ENCODE data around the gene ZNF140.
A peak's percentile ranks its signal among the peaks of the same experiment; 100 is the strongest.

The ZNF140 gene

GRCh38 chr12:133080368-133081158 is at the start of gene ZNF140:
ZNF140 (plus strand) TSS chr12:133080923; CDS start chr12:133081321, 398 bp downstream.
- peak; percentile 93 to 100 (median 98) for DNase-seq

- peak; percentile 69 to 97 (median 92) for DNase-seq
Measured at GRCh38 chr12:133037207-133038005, 43.3 kb upstream of the ZNF140 start, which contains the start of gene ZNF84. ZNF84 (plus strand) TSS chr12:133037509; CDS start chr12:133041468, 3,959 bp downstream.

GRCh38 chr12:133038118-133038709 is 42.5 kb upstream of the ZNF140 start:
- no peak for DNase-seq

GRCh38 chr12:133046698-133047097 is 34.0 kb upstream of the ZNF140 start:
- DNase-seq, result no peak

- DNase-seq, result no peak
Measured at GRCh38 chr12:133057446-133057845, 23.3 kb upstream of the ZNF140 start.

GRCh38 chr12:133058203-133059113 is 22.3 kb upstream of the ZNF140 start:
- DNase-seq, result no peak

GRCh38 chr12:133061954-133062353 is 18.8 kb upstream of the ZNF140 start:
- DNase-seq, result no peak

GRCh38 chr12:133063556-133063955 is 17.2 kb upstream of the ZNF140 start:
- DNase-seq, result no peak

GRCh38 chr12:133073836-133074235 is 6.9 kb upstream of the ZNF140 start:
- DNase-seq, result no peak

- DNase-seq, result peak in 57 of 58 donors; percentile 93 to 100 (median 99)
Measured at GRCh38 chr12:133080026-133080367, 726 bp upstream of the ZNF140 start.

- DNase-seq, result peak in 2 of 58 donors; percentile 8 to 42
Measured at GRCh38 chr12:133081159-133081780, 547 bp downstream of the ZNF140 start.

GRCh38 chr12:133083345-133083744 is 2.6 kb downstream of the ZNF140 start:
- DNase-seq, result no peak

GRCh38 chr12:133105620-133106019 is 24.9 kb downstream of the ZNF140 start:
- no peak for DNase-seq

- no peak for DNase-seq
Measured at GRCh38 chr12:133106253-133106652, 25.5 kb downstream of the ZNF140 start.

- DNase-seq, result no peak
Measured at GRCh38 chr12:133107121-133107520, 26.4 kb downstream of the ZNF140 start.

- no peak for DNase-seq
Measured at GRCh38 chr12:133108150-133108549, 27.4 kb downstream of the ZNF140 start.

GRCh38 chr12:133120385-133121191 is 39.9 kb downstream of the ZNF140 start:
- no peak for DNase-seq

GRCh38 chr12:133124674-133125073 is 44.0 kb downstream of the ZNF140 start:
- no peak for DNase-seq

GRCh38 chr12:133129368-133130037 is 48.8 kb downstream of the ZNF140 start:
- peak in 2 of 58 donors; percentile 1 to 40 for DNase-seq

All from anterior cingulate cortex (tissue), 58 donors.